ENCODE results near the gene JAKMIP1. TPM values are rescaled to one million over a fixed set of nuclear protein-coding genes. Genes with fewer than 3 reads are reported as not detected.

JAKMIP1 gene
- polyA plus RNA-seq, 1 experiment: not detected

- Histone ChIP-seq H3K27me3 (ENCODE audit: control insufficient read depth, insufficient read depth, low read length) (peaks cover 16% of the 10 kb centered on the region), H3K9me3 (ENCODE audit: control insufficient read depth, insufficient read depth, low read length) (peaks cover 5% of the 10 kb centered on the region; the same call in 1 of the 2 replicates), H3K27ac (ENCODE audit: low read depth, low read length) (no peak overlapping the region), H3K4me3 (ENCODE audit: low read depth, low read length) (no peak overlapping the region)
- CTCF ChIA-PET: no interaction called here
- no peak for TF ChIP-seq CTCF (IDR thresholded peaks at IDR 0.05; ENCODE audit: low read depth, low read length)
- no peak for DNase-seq (ENCODE audit: low read depth, low spot score)
- POLR2A ChIA-PET: no interaction called here
Measured at GRCh38 chr4:6204871-6205566, 4.7 kb upstream of the JAKMIP1 start.

DNA sequence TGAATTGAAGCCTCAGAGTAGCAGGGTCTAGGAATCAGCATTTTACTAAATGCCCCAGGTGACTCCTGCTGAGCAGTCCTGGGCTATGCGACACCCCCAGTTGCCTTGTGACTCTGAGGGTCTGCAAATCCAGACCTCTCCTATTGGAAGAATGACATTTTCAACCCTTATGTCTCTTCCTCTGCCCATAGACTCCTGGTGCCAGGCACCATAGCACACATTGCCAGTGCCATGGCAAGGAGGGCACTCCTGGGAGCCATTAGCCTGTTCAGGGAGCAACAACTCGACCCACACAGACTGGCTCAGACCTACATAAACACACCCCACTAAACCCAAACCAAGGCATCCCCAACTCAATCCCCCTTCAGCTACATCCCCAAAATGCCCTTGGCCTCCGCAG lies 3.7 kb upstream of the JAKMIP1 start:
- no peak overlapping the region for H3K27ac ChIP-seq (ENCODE audit: low read depth, low read length)
- no peak for TF ChIP-seq CTCF (IDR thresholded peaks at IDR 0.05; ENCODE audit: low read depth, low read length)
- H3K27me3 ChIP-seq (ENCODE audit: control insufficient read depth, insufficient read depth, low read length): peaks cover 16% of the 10 kb centered on the region
- POLR2A ChIA-PET: interaction anchor here (0.6 kb wide), 1 partner anchor 1861 kb away, joined by 9 read pairs; no protein-coding TSS in a partner anchor
- CTCF ChIA-PET: no interaction called here
- no peak for DNase-seq (ENCODE audit: low read depth, low spot score)
- peaks cover 5% of the 10 kb centered on the region; the same call in 1 of the 2 replicates for H3K9me3 ChIP-seq (ENCODE audit: control insufficient read depth, insufficient read depth, low read length)
- no peak overlapping the region for H3K4me3 ChIP-seq (ENCODE audit: low read depth, low read length)

DNA sequence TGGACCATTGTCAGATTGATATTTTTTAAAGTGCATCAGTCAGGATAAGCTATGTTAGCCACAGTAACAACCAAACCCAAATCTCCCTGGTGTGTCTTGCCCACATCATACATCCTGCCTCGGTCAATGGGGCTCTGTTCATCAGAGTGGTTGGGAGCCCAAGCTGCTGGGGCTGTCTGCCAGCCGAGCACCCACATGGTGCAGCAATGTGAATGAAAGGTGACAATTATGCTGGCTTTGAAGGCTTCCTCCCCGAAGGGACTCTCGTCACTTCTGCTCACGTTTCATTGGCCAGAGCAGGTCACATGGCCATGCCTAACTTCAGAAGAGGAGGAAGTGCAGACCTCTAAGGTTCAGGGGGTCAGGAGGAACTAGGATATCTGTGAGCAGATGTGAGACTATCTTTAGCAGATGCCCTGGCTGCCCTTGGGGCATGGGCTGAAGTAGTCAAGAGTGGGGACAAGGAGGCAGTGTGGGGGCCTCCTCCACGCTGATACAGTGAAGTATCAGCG lies 1.3 kb upstream of the JAKMIP1 start:
- peaks cover 5% of the 10 kb centered on the region; the same call in 1 of the 2 replicates for H3K9me3 ChIP-seq (ENCODE audit: control insufficient read depth, insufficient read depth, low read length)
- POLR2A ChIA-PET: no interaction called here
- no peak overlapping the region for H3K4me3 ChIP-seq (ENCODE audit: low read depth, low read length)
- H3K27ac ChIP-seq (ENCODE audit: low read depth, low read length): no peak overlapping the region
- TF ChIP-seq CTCF (IDR thresholded peaks at IDR 0.05; ENCODE audit: low read depth, low read length): no peak
- no peak for DNase-seq (ENCODE audit: low read depth, low spot score)
- H3K27me3 ChIP-seq (ENCODE audit: control insufficient read depth, insufficient read depth, low read length): peaks cover 31% of the 10 kb centered on the region
- CTCF ChIA-PET: interaction anchor here (1.4 kb wide), 1 partner anchor 49 kb away, joined by 7 read pairs; no protein-coding TSS in a partner anchor

DNA sequence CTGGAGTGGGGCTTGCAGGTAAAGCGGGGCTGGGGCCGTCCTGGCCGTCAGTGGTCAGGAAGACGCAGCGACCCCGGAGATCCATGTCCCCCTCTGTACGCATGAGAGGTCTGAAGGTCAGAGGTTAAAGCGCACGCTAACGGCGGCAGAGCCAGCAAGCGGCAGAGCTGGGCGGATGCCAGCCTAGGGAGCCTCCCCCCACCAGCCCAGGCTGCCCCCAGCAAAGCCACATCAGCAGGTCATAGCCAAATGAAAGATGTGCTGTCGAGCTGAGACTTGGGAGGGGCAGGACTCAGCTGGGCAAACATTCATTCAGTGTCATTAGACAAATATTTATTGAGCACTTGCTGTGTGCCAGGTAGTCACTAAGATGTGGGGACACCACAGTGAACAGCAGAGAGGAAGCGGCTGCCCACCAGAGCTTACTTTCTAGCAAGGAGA lies 593 bp upstream of the JAKMIP1 start:
- H3K27ac ChIP-seq (ENCODE audit: low read depth, low read length): no peak overlapping the region
- CTCF ChIA-PET: interaction anchor here (0.6 kb wide), 1 partner anchor 560 kb away, joined by 3 read pairs; no protein-coding TSS in a partner anchor
- H3K9me3 ChIP-seq (ENCODE audit: control insufficient read depth, insufficient read depth, low read length): peaks cover 5% of the 10 kb centered on the region; the same call in 1 of the 2 replicates
- peaks cover 31% of the 10 kb centered on the region for H3K27me3 ChIP-seq (ENCODE audit: control insufficient read depth, insufficient read depth, low read length)
- no peak for TF ChIP-seq CTCF (IDR thresholded peaks at IDR 0.05; ENCODE audit: low read depth, low read length)
- no peak for DNase-seq (ENCODE audit: low read depth, low spot score)
- POLR2A ChIA-PET: no interaction called here
- peak overlapping the region; percentile 22; the same call in 1 of the 2 replicates for H3K4me3 ChIP-seq (ENCODE audit: low read depth, low read length)

GRCh38 chr4:6199422-6199921 lies 877 bp downstream of the JAKMIP1 start:
- no peak overlapping the region for H3K4me3 ChIP-seq (ENCODE audit: low read depth, low read length)
- peaks cover 30% of the 10 kb centered on the region for H3K27me3 ChIP-seq (ENCODE audit: control insufficient read depth, insufficient read depth, low read length)
- POLR2A ChIA-PET: no interaction called here
- CTCF ChIA-PET: interaction anchor here (1.3 kb wide), 1 partner anchor 51 kb away, joined by 5 read pairs; no protein-coding TSS in a partner anchor
- no peak for DNase-seq (ENCODE audit: low read depth, low spot score)
- no peak overlapping the region for H3K27ac ChIP-seq (ENCODE audit: low read depth, low read length)
- no peak for TF ChIP-seq CTCF (IDR thresholded peaks at IDR 0.05; ENCODE audit: low read depth, low read length)
- H3K9me3 ChIP-seq (ENCODE audit: control insufficient read depth, insufficient read depth, low read length): peaks cover 5% of the 10 kb centered on the region; the same call in 1 of the 2 replicates

All from AG04450 (cell line).